Esophagus squamous epithelium (tissue), 5 donors: ENCODE measurements around the gene PM20D1. TPM values are rescaled to one million over a fixed set of nuclear protein-coding genes. Genes with fewer than 3 reads are reported as not detected.

Experiments
- DNase-seq: peaks from one replicate; lab custom pipeline; 2025; lab: John Stamatoyannopoulos, UW
- H3K27ac ChIP-seq, 4 donors: fragments of 200-600 bp; sonication (generic); one replicate each; pipeline ENCODE4 v1.5.1; 2016 to 2019; ENCODE audit warnings: mild to moderate bottlenecking in 1 of 4
- H3K27me3 ChIP-seq, 4 donors: fragments of 200-600 bp; sonication (generic); 1 replicate in 3 of 4; 2 replicates in 1 of 4; pipeline versions ENCODE4 v1.5.1 to v1.6.0; 2017 to 2021; ENCODE audit warnings: antibody characterized with exemption in 1 of 4
- H3K36me3 ChIP-seq, 3 donors: fragments of 200-600 bp; sonication (generic); one replicate each; pipeline ENCODE4 v1.5.1; 2016 to 2019
- H3K4me1 ChIP-seq, 3 donors: fragments of 200-600 bp; sonication (generic); one replicate each; pipeline ENCODE4 v1.5.1; 2017 to 2019
- H3K4me3 ChIP-seq, 4 donors: fragments of 200-600 bp; sonication (generic); 1 replicate in 3 of 4; 2 replicates in 1 of 4; pipeline ENCODE4 v1.5.1; 2016 to 2019; ENCODE audit warnings: mild to moderate bottlenecking in 2 of 4, moderate library complexity in 1 of 4
- H3K9me3 ChIP-seq, 3 donors: fragments of 200-600 bp; sonication (generic); one replicate each; pipeline ENCODE4 v1.5.1; 2016 to 2019
- POLR2A ChIP-seq, 4 donors: fragments of 450-650 bp; IDR thresholded peaks; one replicate each; pipeline ENCODE4 v1.6.1; 2017; ENCODE audit warnings: antibody characterized with exemption in 4 of 4, mild to moderate bottlenecking in 4 of 4, moderate library complexity in 3 of 4
- WGBS, 2 donors: methylation state at CpG; one replicate each; pipeline ENCODE4 v1.1.5; 2018; 5-methylcytosine and 5-hydroxymethylcytosine counted together
- intact Hi-C: fragments of 100-400 bp; cut with DNase I; formaldehyde crosslinking; loops from one replicate; pipeline ENCODE4 v1.15.0; 2022
- total RNA-seq, 4 donors: library from RNA; depleted of rRNA; stranded (reverse); fragments of >200 nt; gene quantifications; one replicate each; pipeline ENCODE4 v1.1.0, GENCODE V29; 2016
- TF ChIP-seq, protein P1 (sequence below), 6 experiments: fragments of 450-650 bp in 4 of 6; fragments of 200-600 bp in 2 of 6; sonication (generic) in 2 of 6; IDR thresholded peaks; one replicate each; pipeline ENCODE4 v1.5.1; 2016 to 2019; ENCODE audit warnings: antibody characterized with exemption in 6 of 6, mild to moderate bottlenecking in 4 of 6, moderate library complexity in 4 of 6
- donor health status: DM: yes; HTN: yes; CAD: no.

PM20D1 gene
- total RNA-seq, 4 donors from 2014 or later, result 0.57 TPM; not detected in 3

DNA sequence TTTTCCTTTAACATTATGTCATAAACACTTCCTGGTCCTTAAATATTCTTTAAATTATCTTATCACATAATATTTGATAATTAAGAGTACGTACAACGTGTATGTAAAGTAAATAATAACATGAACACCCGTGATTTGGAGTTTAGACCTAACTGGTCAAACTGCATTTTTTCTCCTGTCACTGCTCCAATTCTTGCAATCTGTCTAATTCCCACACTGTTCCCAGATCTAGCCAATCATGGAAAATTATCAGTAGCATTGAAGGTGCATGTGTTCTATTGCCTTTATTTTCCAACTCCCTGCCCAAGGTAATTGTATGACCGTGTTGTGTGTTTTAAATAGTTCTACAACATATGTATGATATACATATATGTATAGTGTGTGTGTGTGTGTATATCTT, 2.1 kb upstream of the PM20D1 start:
- no peak for DNase-seq
- no peak overlapping the region for H3K4me3 ChIP-seq
- TF ChIP-seq, protein P1, sequence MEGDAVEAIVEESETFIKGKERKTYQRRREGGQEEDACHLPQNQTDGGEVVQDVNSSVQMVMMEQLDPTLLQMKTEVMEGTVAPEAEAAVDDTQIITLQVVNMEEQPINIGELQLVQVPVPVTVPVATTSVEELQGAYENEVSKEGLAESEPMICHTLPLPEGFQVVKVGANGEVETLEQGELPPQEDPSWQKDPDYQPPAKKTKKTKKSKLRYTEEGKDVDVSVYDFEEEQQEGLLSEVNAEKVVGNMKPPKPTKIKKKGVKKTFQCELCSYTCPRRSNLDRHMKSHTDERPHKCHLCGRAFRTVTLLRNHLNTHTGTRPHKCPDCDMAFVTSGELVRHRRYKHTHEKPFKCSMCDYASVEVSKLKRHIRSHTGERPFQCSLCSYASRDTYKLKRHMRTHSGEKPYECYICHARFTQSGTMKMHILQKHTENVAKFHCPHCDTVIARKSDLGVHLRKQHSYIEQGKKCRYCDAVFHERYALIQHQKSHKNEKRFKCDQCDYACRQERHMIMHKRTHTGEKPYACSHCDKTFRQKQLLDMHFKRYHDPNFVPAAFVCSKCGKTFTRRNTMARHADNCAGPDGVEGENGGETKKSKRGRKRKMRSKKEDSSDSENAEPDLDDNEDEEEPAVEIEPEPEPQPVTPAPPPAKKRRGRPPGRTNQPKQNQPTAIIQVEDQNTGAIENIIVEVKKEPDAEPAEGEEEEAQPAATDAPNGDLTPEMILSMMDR (IDR thresholded peaks at IDR 0.05), result no peak
- TF ChIP-seq POLR2A (IDR thresholded peaks at IDR 0.05), result no peak
- H3K27ac ChIP-seq, result no peak overlapping the region
- no peaks in the 10 kb centered on the region for H3K27me3 ChIP-seq
- H3K9me3 ChIP-seq, result peaks cover 0 to 6% (median 0%) of the 10 kb centered on the region in 3 donors
- no peaks in the 10 kb centered on the region for H3K36me3 ChIP-seq
- WGBS, 2 donors, result 53% methylated on average over 4 of the region's 4 CpGs
- peaks cover 3 to 7% (median 5%) of the 10 kb centered on the region in 3 donors for H3K4me1 ChIP-seq
- intact Hi-C loops, result no loop called here

DNA sequence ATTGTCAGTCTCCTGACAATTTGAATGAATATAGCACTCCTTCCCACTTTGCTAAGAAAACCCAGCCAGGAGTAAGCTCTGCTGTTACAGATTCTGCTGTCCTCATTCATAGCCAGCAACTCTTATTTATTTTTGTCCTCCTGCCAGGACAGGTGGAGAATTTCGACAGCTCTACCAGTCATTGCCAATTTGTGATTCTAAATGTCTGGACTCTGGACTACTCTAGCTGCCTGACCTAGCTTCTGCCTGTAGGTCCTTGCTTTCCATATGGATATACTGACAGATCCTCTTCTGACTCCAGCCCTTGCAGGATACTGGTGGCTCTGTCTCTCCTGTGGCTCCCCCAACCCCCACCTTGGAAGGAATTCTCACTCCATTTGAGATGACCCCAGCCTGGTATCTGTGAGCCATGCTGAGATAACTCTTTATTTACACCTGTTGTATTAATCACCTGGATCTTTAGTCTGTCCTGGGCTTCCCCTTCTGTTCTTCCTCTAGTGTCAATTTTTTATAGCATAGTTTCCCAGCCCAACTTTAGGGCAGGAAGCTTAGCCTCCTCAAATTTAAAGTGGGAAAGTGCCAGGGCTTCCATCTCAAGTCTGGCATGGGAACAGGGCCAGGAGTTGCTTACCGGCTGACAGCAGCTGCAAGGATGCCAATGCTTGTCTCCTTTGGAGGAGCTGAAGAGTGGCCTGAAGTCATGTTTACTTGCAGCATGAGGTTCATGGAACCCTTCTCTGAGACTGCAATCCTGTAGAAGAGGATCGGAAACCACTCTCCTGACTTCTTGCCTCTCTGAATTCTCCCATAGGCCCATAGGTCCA, 6.7 kb downstream of the PM20D1 start:
- intact Hi-C loops, result no loop called here
- no peak overlapping the region for H3K27ac ChIP-seq
- H3K36me3 ChIP-seq, result no peaks in the 10 kb centered on the region
- TF ChIP-seq, protein P1 (IDR thresholded peaks at IDR 0.05), result no peak
- TF ChIP-seq POLR2A (IDR thresholded peaks at IDR 0.05), result no peak
- no peaks in the 10 kb centered on the region for H3K27me3 ChIP-seq
- H3K4me3 ChIP-seq, result no peak overlapping the region
- H3K4me1 ChIP-seq, result no peaks in the 10 kb centered on the region
- no peaks in the 10 kb centered on the region for H3K9me3 ChIP-seq
- 54 to 55% methylated on average over 3 of the region's 3 CpGs for WGBS, 2 donors
- DNase-seq, result no peak

DNA sequence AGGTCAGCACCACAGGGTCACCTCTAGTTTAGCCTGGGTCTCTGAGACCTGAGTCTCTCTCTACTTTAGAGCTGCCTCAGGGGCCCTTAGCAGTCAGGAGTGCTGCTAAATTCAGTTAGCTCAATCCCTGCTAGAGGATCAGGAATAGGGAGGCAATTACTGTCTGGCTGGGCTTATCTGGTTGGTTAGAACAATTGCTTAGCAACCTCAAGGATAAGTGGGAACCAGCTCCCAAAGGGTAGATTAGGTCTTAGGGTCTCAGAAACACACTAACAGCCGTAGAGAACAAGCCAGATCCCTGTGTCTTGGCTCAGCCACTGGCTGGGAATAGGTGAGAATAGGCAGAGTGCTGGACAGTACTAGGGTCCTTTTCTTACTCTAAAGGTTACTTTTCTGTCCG, 7.7 kb downstream of the PM20D1 start:
- intact Hi-C loops, result no loop called here
- 94 to 95% methylated on average over 2 of the region's 2 CpGs for WGBS, 2 donors
- TF ChIP-seq POLR2A (IDR thresholded peaks at IDR 0.05), result no peak
- TF ChIP-seq, protein P1 (IDR thresholded peaks at IDR 0.05), result no peak

DNA sequence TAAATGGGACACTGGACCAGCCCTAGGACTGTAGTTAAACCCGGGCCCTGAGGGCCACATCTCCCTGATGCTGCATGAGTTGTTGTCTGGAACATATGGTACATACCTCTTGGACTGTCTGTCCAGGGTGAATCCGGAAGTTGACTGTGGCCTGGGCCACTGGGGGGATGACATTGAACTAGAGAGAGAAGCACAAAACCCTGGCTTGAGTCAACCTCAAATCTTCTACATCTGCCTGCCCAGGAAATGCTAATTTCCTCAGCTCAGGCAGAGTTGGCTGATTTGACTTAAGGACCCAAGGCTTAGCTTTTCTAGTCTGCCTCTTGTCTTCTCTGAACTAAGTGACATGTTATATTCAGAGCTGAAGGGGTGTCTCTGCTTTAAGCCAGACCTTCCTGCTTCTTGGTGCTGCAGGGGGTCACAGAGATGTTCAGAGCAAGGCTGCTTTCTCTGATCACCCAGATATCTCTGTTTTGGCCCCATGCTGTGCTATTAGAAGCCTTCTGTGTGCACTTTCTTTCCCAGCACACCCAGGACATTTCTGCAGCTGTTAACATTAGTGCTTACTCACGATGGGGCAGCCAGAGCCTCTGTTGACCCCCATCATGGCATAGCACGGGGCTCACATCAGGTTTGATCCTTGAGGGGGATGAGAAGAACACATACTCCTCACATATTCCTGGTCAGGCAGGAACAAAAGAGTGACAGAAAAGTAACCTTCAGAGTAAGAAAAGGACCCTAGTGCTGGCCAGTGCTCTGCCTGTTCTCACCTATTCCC, 9.6 kb downstream of the PM20D1 start:
- intact Hi-C loops, result no loop called here
- DNase-seq, result no peak
- 30 to 49% methylated on average over 2 to 4 of the region's 4 CpGs for whole genome bisulfite sequencing, 2 donors

More for the DNA sequence above, 7.7 kb downstream of the PM20D1 start:
- no peaks in the 10 kb centered on the region for H3K27me3 ChIP-seq
- no peak for DNase-seq
- no peaks in the 10 kb centered on the region for H3K9me3 ChIP-seq
- H3K4me1 ChIP-seq, result no peaks in the 10 kb centered on the region
- H3K27ac ChIP-seq, result no peak overlapping the region
- no peak overlapping the region for H3K4me3 ChIP-seq
- H3K36me3 ChIP-seq, result no peaks in the 10 kb centered on the region

More for the DNA sequence above, 9.6 kb downstream of the PM20D1 start:
- no peak overlapping the region for H3K27ac ChIP-seq
- TF ChIP-seq, protein P1 (IDR thresholded peaks at IDR 0.05), result no peak
- no peak for TF ChIP-seq POLR2A (IDR thresholded peaks at IDR 0.05)
- H3K36me3 ChIP-seq, result no peaks in the 10 kb centered on the region
- no peaks in the 10 kb centered on the region for H3K4me1 ChIP-seq
- H3K4me3 ChIP-seq, result no peak overlapping the region
- H3K9me3 ChIP-seq, result no peaks in the 10 kb centered on the region
- H3K27me3 ChIP-seq, result no peaks in the 10 kb centered on the region
